GM19452 (cell line): ENCODE measurements around the gene ENTPD7.

Experiments used
- ATAC-seq: cut with Tn5 transposase; IDR thresholded peaks from one replicate; pipeline ENCODE4 v1.9.1; 2021; ENCODE audit not compliant: unreplicated experiment

Gene ENTPD7

DNA sequence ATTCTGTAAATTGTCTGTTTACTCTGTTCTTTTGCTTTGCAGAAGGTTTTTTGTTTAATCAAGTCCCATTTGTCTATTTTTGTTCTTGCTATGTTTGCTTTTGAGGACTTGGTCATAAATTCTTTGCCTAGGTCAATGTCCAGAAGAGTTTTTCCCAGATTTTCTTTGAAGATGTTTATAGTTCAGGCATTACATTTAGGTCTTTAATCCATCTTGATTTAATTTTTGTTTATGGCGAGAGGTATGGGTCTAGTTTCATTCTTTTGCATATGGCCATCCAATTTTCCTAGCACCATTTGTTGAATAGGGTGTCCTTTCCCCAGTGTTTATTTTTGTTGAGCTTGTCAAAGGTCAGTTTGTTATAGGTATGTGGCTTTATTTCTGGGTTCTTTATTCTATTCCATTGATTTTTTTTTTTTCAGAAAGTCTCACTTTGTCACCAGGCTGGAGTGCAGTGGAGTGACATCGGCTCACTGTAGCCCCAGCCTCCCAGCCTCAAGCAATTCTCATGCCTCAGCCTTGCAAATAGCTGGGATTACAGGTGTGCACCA, 11.6 kb upstream of the ENTPD7 start:
- ATAC-seq: no peak

DNA sequence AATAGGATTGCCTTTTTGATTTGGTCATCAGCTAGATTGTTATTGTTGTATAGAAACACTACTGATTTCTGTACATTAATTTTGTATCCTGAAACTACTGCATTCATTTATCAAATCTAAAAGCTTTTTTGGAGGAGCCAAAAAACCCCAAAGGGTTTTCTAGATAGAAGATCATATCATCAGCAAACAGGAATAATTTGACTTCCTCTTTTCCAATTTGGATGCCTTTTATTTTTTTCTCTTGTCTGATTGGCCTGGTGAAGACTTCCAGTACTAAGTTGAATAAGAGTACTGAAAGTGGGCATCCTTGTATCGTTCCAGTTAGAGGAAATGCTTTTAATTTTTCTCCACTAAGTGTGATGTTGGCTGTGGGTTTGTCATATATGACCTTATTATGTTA, 10.6 kb upstream of the ENTPD7 start:
- ATAC-seq: no peak

DNA sequence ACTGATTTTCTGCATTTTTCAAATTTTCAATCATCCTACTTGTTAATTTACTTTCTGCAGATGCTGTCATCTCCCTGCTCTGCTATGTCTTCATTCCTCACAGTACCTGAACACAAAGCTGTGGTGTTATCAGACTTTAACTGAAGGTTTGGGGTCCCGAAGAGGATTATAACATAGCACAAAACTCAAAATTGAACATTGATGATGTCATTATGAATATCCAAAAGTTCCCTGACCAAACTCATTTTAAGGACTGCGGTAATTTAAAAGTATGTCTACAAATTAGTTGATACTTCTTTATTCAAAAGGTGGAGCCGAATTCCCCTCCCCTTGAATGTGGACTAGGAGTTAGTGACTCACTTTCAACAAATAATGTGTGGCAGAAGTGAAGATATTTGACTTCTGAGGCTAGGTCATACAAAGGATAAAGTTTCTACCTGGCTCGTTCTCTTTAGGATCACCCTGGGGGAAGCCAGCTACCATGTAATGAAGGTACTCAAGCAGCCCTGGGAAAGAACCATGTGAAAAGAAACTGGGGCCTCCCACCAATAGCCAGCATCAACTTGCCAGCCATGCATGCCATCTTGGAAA, 6.4 kb upstream of the ENTPD7 start:
- no peak for ATAC-seq

GRCh38 chr10:99654390-99655175, 4.7 kb upstream of the ENTPD7 start:
- no peak for ATAC-seq

DNA sequence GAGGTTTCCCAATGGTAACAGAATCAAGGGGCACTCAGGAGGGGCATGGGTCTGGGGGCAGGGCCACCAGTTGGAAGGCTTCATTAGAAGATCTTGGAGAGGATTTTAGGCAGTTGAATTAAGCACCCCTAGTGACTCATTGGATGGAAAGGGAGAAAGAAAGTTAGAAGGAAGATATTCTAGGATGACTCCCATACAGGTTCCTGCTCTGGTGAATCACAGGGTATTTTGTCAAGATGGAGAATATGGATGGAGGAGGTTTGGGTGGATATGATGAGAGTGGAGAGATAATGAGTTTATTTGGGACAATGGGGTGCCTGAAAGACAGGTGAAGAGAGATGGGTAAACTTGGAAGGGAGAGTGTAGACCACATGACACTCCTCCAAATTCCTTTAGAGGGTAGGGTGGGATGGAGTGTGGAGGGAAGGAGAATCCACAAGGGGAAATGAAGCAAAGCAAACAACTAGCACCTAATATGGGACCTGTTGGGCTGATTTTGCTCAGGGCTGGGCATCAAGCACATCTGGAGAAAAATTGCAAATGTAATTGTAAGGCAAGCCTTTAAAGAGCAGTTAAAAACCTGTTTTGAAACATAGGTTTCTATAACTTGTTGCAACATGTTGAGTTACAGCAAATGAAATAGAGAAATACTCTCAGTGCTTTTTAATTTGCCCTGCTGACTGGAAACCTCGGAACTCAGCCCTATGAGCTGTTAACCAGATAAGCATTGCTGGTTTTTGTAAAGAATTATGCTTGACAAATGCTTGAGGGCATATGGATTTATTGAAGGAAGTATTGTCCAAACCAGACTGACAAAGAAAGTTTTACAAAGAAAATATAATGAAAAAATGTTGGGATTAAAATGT, 2.9 kb upstream of the ENTPD7 start:
- no peak for ATAC-seq

- ATAC-seq: no peak
Measured at GRCh38 chr10:99658622-99659030, 683 bp upstream of the ENTPD7 start.

DNA sequence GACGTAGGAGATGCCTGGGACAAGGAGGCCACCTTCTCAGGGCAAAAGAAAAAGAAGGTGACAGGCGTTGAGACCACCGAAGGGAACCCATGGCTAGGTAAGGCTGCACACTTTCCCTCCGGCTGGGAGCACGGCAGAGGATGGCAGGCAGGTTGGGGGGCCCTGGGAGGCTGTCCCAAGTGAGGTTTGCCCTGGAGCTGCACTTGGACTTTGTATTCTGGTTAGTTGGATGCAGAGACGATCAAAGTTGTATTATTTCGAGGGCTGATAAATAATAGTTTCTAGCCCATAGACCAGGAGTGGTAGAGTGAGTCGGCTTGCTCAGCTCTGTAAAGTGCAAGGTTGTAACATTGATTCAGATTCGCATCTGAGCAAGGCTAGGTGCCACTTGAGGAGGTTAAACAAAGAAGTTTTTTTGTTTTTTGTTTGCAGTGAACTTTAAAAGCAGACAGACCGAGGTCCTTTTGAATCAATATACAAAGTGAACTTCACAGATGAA, 608 bp downstream of the ENTPD7 start:
- no peak for ATAC-seq

- ATAC-seq: no peak
Measured at GRCh38 chr10:99660662-99661376, 1.5 kb downstream of the ENTPD7 start.

- ATAC-seq: no peak
Measured at GRCh38 chr10:99661377-99661763, 2.1 kb downstream of the ENTPD7 start.

- ATAC-seq: no peak
Measured at GRCh38 chr10:99665304-99665703, 6.0 kb downstream of the ENTPD7 start.

GRCh38 chr10:99667108-99667751, 7.9 kb downstream of the ENTPD7 start:
- no peak for ATAC-seq

GRCh38 chr10:99671386-99671785, 12.1 kb downstream of the ENTPD7 start:
- no peak for ATAC-seq

DNA sequence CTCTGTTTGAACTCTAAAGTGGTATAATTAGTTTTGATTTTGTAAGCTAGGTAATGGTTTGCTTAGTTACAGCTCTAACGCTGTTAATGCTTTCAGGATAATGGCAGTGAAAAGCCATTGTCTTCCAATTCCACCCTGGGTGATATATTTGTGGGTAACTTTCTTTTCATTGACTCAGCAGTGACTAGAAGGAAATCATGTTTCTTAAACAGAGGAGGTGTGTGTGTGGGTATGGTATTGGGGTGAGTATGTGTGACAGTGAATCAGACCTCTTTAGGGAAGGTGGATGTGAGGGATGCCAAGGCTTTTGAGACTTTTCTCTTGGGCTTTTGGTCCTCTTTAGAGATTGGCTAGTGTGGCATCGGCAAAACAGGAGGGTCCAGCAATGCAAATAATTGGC, 13.6 kb downstream of the ENTPD7 start:
- no peak for ATAC-seq

DNA sequence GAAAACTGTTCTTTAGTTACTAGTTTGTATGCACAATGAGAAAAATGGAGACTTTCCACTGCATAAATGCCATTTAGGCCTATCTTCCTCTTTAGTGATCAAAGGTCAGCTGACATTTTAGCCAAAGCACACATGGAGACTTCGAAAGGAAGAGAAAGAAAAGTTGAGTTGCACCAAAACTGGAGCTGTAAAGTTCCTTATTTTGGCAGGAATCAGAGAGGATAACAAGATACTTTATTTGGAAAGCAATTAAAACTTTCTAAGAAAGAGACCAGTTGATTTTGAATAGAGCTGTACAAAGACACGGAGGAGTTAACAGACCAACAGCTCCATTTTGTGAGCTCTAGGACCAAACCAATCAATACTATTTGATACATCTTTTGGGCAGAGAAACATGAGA, 14.2 kb downstream of the ENTPD7 start:
- ATAC-seq: no peak

- no peak for ATAC-seq
Measured at GRCh38 chr10:99674762-99675161, 15.5 kb downstream of the ENTPD7 start.

DNA sequence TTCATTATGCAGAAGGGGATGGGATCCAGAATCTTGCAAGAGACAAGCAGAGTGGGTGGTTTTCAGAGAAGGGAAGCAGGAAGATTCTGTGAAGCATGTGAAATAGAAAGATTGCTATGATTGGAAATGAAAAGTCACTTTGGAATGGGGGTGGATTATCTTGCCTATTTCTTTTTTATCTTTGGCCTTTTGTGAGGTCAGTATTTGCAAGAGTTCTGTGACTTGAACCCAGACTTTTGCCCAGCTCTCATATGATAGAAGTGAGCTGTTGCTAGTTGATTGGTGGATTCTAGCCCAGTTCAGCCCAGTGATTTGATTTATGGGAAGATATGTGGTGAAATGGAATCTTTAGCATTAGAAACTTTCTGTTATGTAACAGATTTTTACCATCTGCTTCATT, 17.1 kb downstream of the ENTPD7 start:
- no peak for ATAC-seq

- ATAC-seq: no peak
Measured at GRCh38 chr10:99676895-99677294, 17.6 kb downstream of the ENTPD7 start.

- no peak for ATAC-seq
Measured at GRCh38 chr10:99678921-99679320, 19.6 kb downstream of the ENTPD7 start.

- no peak for ATAC-seq
Measured at GRCh38 chr10:99681553-99681952, 22.2 kb downstream of the ENTPD7 start.

GRCh38 chr10:99682032-99682431, 22.7 kb downstream of the ENTPD7 start:
- no peak for ATAC-seq
